Measurements from ENCODE around the gene MAN1C1.

The MAN1C1 gene

GRCh38 chr1:25651824-25652741 lies 35.5 kb downstream of the MAN1C1 start:
- TF ChIP-seq CTCF (IDR thresholded peaks at IDR 0.05; ENCODE audit: low read depth, low read length): no peak
- TF ChIP-seq, protein P1, sequence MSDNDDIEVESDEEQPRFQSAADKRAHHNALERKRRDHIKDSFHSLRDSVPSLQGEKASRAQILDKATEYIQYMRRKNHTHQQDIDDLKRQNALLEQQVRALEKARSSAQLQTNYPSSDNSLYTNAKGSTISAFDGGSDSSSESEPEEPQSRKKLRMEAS (IDR thresholded peaks at IDR 0.05; ENCODE audit: low read depth, low read length): no peak
- no peak for TF ChIP-seq MYC (IDR thresholded peaks at IDR 0.05; ENCODE audit: low read depth, low read length)
- no peak for TF ChIP-seq POLR2A (IDR thresholded peaks at IDR 0.05; ENCODE audit: extremely low read depth, insufficient read length)
- DNase-seq (ENCODE audit: low read depth): no peak
- no peak overlapping the region for H3K4me3 ChIP-seq (ENCODE audit: low read depth, low read length)

DNA sequence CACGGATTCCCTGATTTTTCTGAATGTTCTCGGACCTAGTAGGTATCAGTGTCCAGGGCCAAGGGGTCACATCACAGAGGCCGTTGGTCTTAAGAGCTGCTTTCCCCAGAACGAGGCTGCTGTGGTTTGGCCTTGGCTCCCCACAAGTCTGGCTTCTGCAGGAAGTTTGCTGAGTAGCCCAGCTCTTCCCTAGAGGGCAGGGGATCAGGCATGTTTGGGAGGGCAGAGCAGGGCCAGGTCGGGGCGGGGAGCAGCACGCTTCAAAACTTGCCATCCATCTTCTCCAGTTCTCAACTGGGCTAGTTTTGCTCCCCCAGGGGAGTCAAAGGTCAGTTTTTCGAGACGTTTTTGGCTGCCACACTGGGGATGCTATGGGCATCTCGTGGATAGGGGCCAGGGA lies 37.0 kb downstream of the MAN1C1 start:
- TF ChIP-seq POLR2A (IDR thresholded peaks at IDR 0.05; ENCODE audit: extremely low read depth, insufficient read length) (no peak), CTCF (IDR thresholded peaks at IDR 0.05; ENCODE audit: low read depth, low read length) (no peak), MYC (IDR thresholded peaks at IDR 0.05; ENCODE audit: low read depth, low read length) (no peak)
- TF ChIP-seq, protein P1 (IDR thresholded peaks at IDR 0.05; ENCODE audit: low read depth, low read length): no peak
- H3K4me3 ChIP-seq (ENCODE audit: low read depth, low read length): no peak overlapping the region
- DNase-seq (ENCODE audit: low read depth): no peak

DNA sequence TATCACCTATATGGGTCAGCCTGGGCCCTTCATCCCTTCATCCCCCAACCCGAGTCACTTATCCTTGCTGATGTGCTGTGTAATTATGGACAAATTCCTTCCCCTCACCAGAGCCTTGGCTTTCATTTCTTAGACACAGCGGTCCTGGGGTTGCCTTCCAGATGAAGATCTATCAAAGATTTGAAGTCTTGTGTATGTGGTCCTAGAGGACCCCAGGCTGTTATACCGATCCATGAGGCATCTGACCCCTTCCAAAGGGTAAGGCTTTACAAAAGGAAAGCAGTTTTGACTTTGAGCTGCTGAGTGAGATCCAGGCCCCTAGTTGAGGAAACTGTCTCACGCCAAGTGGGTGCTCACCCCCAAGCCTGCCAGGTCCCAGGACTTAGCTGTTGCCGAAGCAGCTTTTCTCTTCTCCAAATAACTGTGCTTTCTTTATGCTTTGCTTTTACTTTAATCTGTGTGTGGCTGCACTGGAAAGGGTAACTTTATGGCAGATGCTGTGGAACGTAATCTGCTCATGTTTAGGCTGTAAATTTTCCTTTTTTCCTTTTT lies 37.6 kb downstream of the MAN1C1 start:
- no peak for DNase-seq (ENCODE audit: low read depth)
- no peak overlapping the region for H3K4me3 ChIP-seq (ENCODE audit: low read depth, low read length)
- TF ChIP-seq, protein P1 (IDR thresholded peaks at IDR 0.05; ENCODE audit: low read depth, low read length): no peak
- TF ChIP-seq POLR2A (IDR thresholded peaks at IDR 0.05; ENCODE audit: extremely low read depth, insufficient read length) (no peak), CTCF (IDR thresholded peaks at IDR 0.05; ENCODE audit: low read depth, low read length) (no peak), MYC (IDR thresholded peaks at IDR 0.05; ENCODE audit: low read depth, low read length) (no peak)

DNA sequence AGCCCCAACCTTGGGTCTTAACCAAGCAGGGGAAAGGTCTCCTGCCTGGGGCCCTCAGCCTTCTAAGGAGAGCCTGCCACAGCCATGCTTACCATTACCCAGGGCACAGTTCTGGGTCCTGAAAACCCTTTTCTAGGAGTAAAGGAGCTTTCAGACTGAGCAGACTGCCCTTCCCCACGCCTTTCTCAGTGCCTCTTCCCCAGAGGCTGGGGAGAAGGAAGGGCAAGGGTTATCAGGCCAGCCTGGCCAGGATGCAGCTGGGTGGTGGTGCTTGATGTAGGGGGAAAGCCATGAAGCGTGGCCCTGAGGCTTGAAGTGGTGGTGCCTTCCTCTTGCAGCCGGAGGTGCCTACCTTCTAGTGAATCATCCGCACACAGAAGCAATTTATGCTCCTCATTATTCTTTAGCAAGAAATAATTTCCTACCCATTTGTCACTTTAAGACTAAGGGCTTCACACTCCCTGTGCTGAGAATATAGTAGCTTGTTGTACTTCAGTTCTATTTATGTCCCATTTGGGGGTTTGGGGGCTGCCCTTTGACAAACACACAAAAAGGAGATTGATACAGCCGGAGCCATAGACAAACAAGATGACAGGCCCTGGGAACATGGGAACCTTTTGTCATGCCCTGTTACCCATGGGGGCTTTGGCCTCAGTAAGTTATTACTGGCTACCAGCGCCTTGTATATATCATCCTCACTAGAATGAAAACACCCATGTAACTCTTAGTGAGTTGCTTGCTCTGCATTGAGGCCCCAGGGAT lies 40.7 kb downstream of the MAN1C1 start:
- TF ChIP-seq MYC (IDR thresholded peaks at IDR 0.05; ENCODE audit: low read depth, low read length) (no peak), POLR2A (IDR thresholded peaks at IDR 0.05; ENCODE audit: extremely low read depth, insufficient read length) (no peak), CTCF (IDR thresholded peaks at IDR 0.05; ENCODE audit: low read depth, low read length) (no peak)
- TF ChIP-seq, protein P1 (IDR thresholded peaks at IDR 0.05; ENCODE audit: low read depth, low read length): no peak
- no peak for DNase-seq (ENCODE audit: low read depth)
- no peak overlapping the region for H3K4me3 ChIP-seq (ENCODE audit: low read depth, low read length)

- no peak overlapping the region for H3K4me3 ChIP-seq (ENCODE audit: low read depth, low read length)
- TF ChIP-seq CTCF (IDR thresholded peaks at IDR 0.05; ENCODE audit: low read depth, low read length) (no peak), POLR2A (IDR thresholded peaks at IDR 0.05; ENCODE audit: extremely low read depth, insufficient read length) (no peak), MYC (IDR thresholded peaks at IDR 0.05; ENCODE audit: low read depth, low read length) (no peak)
- TF ChIP-seq, protein P1 (IDR thresholded peaks at IDR 0.05; ENCODE audit: low read depth, low read length): no peak
- DNase-seq (ENCODE audit: low read depth): no peak
These were observed 41.5 kb downstream of the MAN1C1 start for GRCh38 chr1:25657883-25658760.

Measured in NB4 (cell line).